ENCODE data around the gene NR2C2.

GRCh38 chr3:14913926-14914778 is 33.2 kb upstream of the NR2C2 start:
- TF ChIP-seq ZBTB49 (CRISPR knock-in tag; IDR thresholded peaks at IDR 0.05; ENCODE audit: borderline replicate concordance) (no peak), TFE3 (CRISPR knock-in tag; IDR thresholded peaks at IDR 0.05) (no peak)
